ENCODE results near the gene RSPH9.
"Not testable (repeated sequence)": the region's sequence is repeated elsewhere in the genome, so short reads cannot be mapped to it uniquely, and the experiment has no call there.

The RSPH9 gene

GRCh38 chr6:43695215-43695966 lies 50.6 kb downstream of the RSPH9 start:
- ATAC-seq (replicated peaks) (no peak), DNase-seq (no peak)
- H3K9me3 Mint-ChIP-seq = no peaks in the 10 kb centered on the region
- H3K4me1 Mint-ChIP-seq (ENCODE audit: low read depth in 2 of 2) = no peaks in the 10 kb centered on the region
- H3K36me3 Mint-ChIP-seq (ENCODE audit: insufficient read depth) = no peaks in the 10 kb centered on the region
- H3K4me3 Mint-ChIP-seq = no peak overlapping the region
- H3K27ac Mint-ChIP-seq = no peak overlapping the region
- H3K27me3 Mint-ChIP-seq = peaks cover 32 to 57% of the 10 kb centered on the region in 2 donors

- H3K27ac Mint-ChIP-seq = no peak overlapping the region
- H3K4me3 Mint-ChIP-seq = no peak overlapping the region
- no peaks in the 10 kb centered on the region for H3K36me3 Mint-ChIP-seq (ENCODE audit: insufficient read depth)
- peaks cover 37 to 60% of the 10 kb centered on the region in 2 donors for H3K27me3 Mint-ChIP-seq
- DNase-seq (no peak), ATAC-seq (replicated peaks) (no peak)
- no peaks in the 10 kb centered on the region for H3K4me1 Mint-ChIP-seq (ENCODE audit: low read depth in 2 of 2)
- no peaks in the 10 kb centered on the region for H3K9me3 Mint-ChIP-seq
Observed at GRCh38 chr6:43695967-43696291, 51.1 kb downstream of the RSPH9 start.

- H3K4me3 Mint-ChIP-seq = no peak overlapping the region
- DNase-seq = no peak
- H3K4me1 Mint-ChIP-seq (ENCODE audit: low read depth in 2 of 2) = no peaks in the 10 kb centered on the region
- peaks cover 49 to 72% of the 10 kb centered on the region in 2 donors for H3K27me3 Mint-ChIP-seq
- H3K36me3 Mint-ChIP-seq (ENCODE audit: insufficient read depth) = no peaks in the 10 kb centered on the region
- H3K27ac Mint-ChIP-seq = no peak overlapping the region
- ATAC-seq (replicated peaks) = no peak
- no peaks in the 10 kb centered on the region for H3K9me3 Mint-ChIP-seq
Observed at GRCh38 chr6:43697421-43697820, 52.6 kb downstream of the RSPH9 start.

GRCh38 chr6:43698584-43699349 lies 53.9 kb downstream of the RSPH9 start:
- no peak for ATAC-seq (replicated peaks)
- DNase-seq = no peak
- Mint-ChIP-seq H3K4me1 (ENCODE audit: low read depth in 2 of 2) (no peaks in the 10 kb centered on the region), H3K27me3 (peaks cover 52 to 77% of the 10 kb centered on the region in 2 donors), H3K27ac (peak overlapping the region in 1 of 2 donors; percentile 55), H3K9me3 (no peaks in the 10 kb centered on the region), H3K36me3 (ENCODE audit: insufficient read depth) (no peaks in the 10 kb centered on the region), H3K4me3 (no peak overlapping the region)

GRCh38 chr6:43699564-43700186 lies 54.8 kb downstream of the RSPH9 start:
- Mint-ChIP-seq H3K4me1 (ENCODE audit: low read depth in 2 of 2) (no peaks in the 10 kb centered on the region), H3K27me3 (peaks cover 55 to 83% of the 10 kb centered on the region in 2 donors), H3K36me3 (ENCODE audit: insufficient read depth) (no peaks in the 10 kb centered on the region), H3K27ac (no peak overlapping the region), H3K4me3 (no peak overlapping the region), H3K9me3 (no peaks in the 10 kb centered on the region)
- ATAC-seq (replicated peaks) (no peak), DNase-seq (no peak)

GRCh38 chr6:43700939-43701560 lies 56.2 kb downstream of the RSPH9 start:
- H3K27ac Mint-ChIP-seq; H3K4me3 Mint-ChIP-seq; H3K4me1 Mint-ChIP-seq (ENCODE audit: low read depth in 2 of 2); ATAC-seq (replicated peaks); H3K36me3 Mint-ChIP-seq (ENCODE audit: insufficient read depth); H3K9me3 Mint-ChIP-seq; DNase-seq: not testable (repeated sequence)
- peaks cover 58 to 84% of the 10 kb centered on the region in 2 donors for H3K27me3 Mint-ChIP-seq

- ATAC-seq (replicated peaks) (no peak), DNase-seq (no peak)
- peaks cover 0 to 4% of the 10 kb centered on the region in 2 donors for H3K4me1 Mint-ChIP-seq (ENCODE audit: low read depth in 2 of 2)
- no peaks in the 10 kb centered on the region for H3K9me3 Mint-ChIP-seq
- H3K4me3 Mint-ChIP-seq = no peak overlapping the region
- H3K27ac Mint-ChIP-seq = no peak overlapping the region
- peaks cover 69 to 94% of the 10 kb centered on the region in 2 donors for H3K27me3 Mint-ChIP-seq
- H3K36me3 Mint-ChIP-seq (ENCODE audit: insufficient read depth) = no peaks in the 10 kb centered on the region
Observed at GRCh38 chr6:43702171-43702533, 57.3 kb downstream of the RSPH9 start.

- Mint-ChIP-seq H3K9me3 (no peaks in the 10 kb centered on the region), H3K36me3 (ENCODE audit: insufficient read depth) (no peaks in the 10 kb centered on the region), H3K27me3 (peaks cover 69 to 94% of the 10 kb centered on the region in 2 donors), H3K27ac (no peak overlapping the region), H3K4me1 (ENCODE audit: low read depth in 2 of 2) (peaks cover 0 to 4% of the 10 kb centered on the region in 2 donors), H3K4me3 (no peak overlapping the region)
- ATAC-seq (replicated peaks) = peak; percentile 50
- no peak for DNase-seq
Observed at GRCh38 chr6:43702534-43703440, 58.0 kb downstream of the RSPH9 start.

- Mint-ChIP-seq H3K9me3 (no peaks in the 10 kb centered on the region), H3K27me3 (peaks cover 60 to 86% of the 10 kb centered on the region in 2 donors), H3K4me1 (ENCODE audit: low read depth in 2 of 2) (peaks cover 0 to 4% of the 10 kb centered on the region in 2 donors), H3K36me3 (ENCODE audit: insufficient read depth) (no peaks in the 10 kb centered on the region), H3K4me3 (no peak overlapping the region), H3K27ac (no peak overlapping the region)
- no peak for ATAC-seq (replicated peaks)
- no peak for DNase-seq
Observed at GRCh38 chr6:43703512-43704429, 58.9 kb downstream of the RSPH9 start.

GRCh38 chr6:43705996-43706395 lies 61.2 kb downstream of the RSPH9 start:
- ATAC-seq (replicated peaks) = no peak
- Mint-ChIP-seq H3K4me3 (no peak overlapping the region), H3K9me3 (no peaks in the 10 kb centered on the region), H3K27me3 (peaks cover 56 to 87% of the 10 kb centered on the region in 2 donors), H3K36me3 (ENCODE audit: insufficient read depth) (no peaks in the 10 kb centered on the region), H3K4me1 (ENCODE audit: low read depth in 2 of 2) (peaks cover 0 to 7% of the 10 kb centered on the region in 2 donors), H3K27ac (no peak overlapping the region)
- no peak for DNase-seq

GRCh38 chr6:43706788-43707187 lies 62.0 kb downstream of the RSPH9 start:
- H3K36me3 Mint-ChIP-seq (ENCODE audit: insufficient read depth) = no peaks in the 10 kb centered on the region
- DNase-seq (no peak), ATAC-seq (replicated peaks) (peak; percentile 44)
- no peaks in the 10 kb centered on the region for H3K9me3 Mint-ChIP-seq
- H3K4me1 Mint-ChIP-seq (ENCODE audit: low read depth in 2 of 2) = peaks cover 0 to 7% of the 10 kb centered on the region in 2 donors
- H3K27me3 Mint-ChIP-seq = peaks cover 56 to 87% of the 10 kb centered on the region in 2 donors
- no peak overlapping the region for H3K4me3 Mint-ChIP-seq
- no peak overlapping the region for H3K27ac Mint-ChIP-seq

GRCh38 chr6:43707269-43707668 lies 62.4 kb downstream of the RSPH9 start:
- H3K4me1 Mint-ChIP-seq (ENCODE audit: low read depth in 2 of 2) = peaks cover 0 to 7% of the 10 kb centered on the region in 2 donors
- no peaks in the 10 kb centered on the region for H3K36me3 Mint-ChIP-seq (ENCODE audit: insufficient read depth)
- DNase-seq = no peak
- no peak for ATAC-seq (replicated peaks)
- no peak overlapping the region for H3K4me3 Mint-ChIP-seq
- no peaks in the 10 kb centered on the region for H3K9me3 Mint-ChIP-seq
- peaks cover 59 to 87% of the 10 kb centered on the region in 2 donors for H3K27me3 Mint-ChIP-seq
- H3K27ac Mint-ChIP-seq = no peak overlapping the region
